Endothelial cell (in vitro differentiated cells): ENCODE data around the gene RNF41. TPM values are rescaled to one million over a fixed set of nuclear protein-coding genes. Genes with fewer than 3 reads are reported as not detected.

Source experiments
- DNase-seq: peaks from one replicate; pipeline ENCODE4 v3.0.0; 2021; ENCODE audit warnings: low spot score
- H3K27ac Mint-ChIP-seq: one replicate; pipeline ENCODE4 v1.8.0; 2021; ENCODE audit warnings: mixed read lengths, inconsistent platforms; ENCODE audit not compliant: unreplicated experiment
- H3K27me3 Mint-ChIP-seq: one replicate; pipeline ENCODE4 v1.8.0; 2021; ENCODE audit warnings: mild to moderate bottlenecking, moderate library complexity, mixed read lengths, inconsistent platforms; ENCODE audit not compliant: unreplicated experiment
- H3K36me3 Mint-ChIP-seq: one replicate; pipeline ENCODE4 v1.8.0; 2021; ENCODE audit warnings: mild to moderate bottlenecking, low read depth, mixed read lengths, inconsistent platforms; ENCODE audit not compliant: unreplicated experiment
- H3K4me1 Mint-ChIP-seq: one replicate; pipeline ENCODE4 v1.8.0; 2021; ENCODE audit warnings: mild to moderate bottlenecking, mixed read lengths, inconsistent platforms; ENCODE audit not compliant: unreplicated experiment
- H3K4me3 Mint-ChIP-seq: one replicate; pipeline ENCODE4 v1.8.0; 2021; ENCODE audit warnings: mild to moderate bottlenecking, mixed read lengths, inconsistent platforms; ENCODE audit not compliant: unreplicated experiment
- H3K9me3 Mint-ChIP-seq: one replicate; pipeline ENCODE4 v1.8.0; 2021; ENCODE audit warnings: mixed read lengths, inconsistent platforms; ENCODE audit not compliant: unreplicated experiment
- total RNA-seq: library from RNA; stranded (reverse); fragmentation: NEBNext Ultra II Directional; extraction: Animal tissue kit (Norgen Biotek cat#: 25700); gene quantifications from one replicate; pipeline ENCODE4 v1.2.1, GENCODE V29; 2021; ENCODE audit not compliant: unreplicated experiment
- TF ChIP-seq, protein P1 (sequence below): fragments of 200-600 bp; sonication (generic); IDR thresholded peaks from one replicate; pipeline ENCODE4 v1.5.0; 2021; ENCODE audit warnings: antibody characterized with exemption; ENCODE audit not compliant: unreplicated experiment

RNF41 gene
- total RNA-seq, 1 donor from 2014 or later = 55.5 TPM

DNA sequence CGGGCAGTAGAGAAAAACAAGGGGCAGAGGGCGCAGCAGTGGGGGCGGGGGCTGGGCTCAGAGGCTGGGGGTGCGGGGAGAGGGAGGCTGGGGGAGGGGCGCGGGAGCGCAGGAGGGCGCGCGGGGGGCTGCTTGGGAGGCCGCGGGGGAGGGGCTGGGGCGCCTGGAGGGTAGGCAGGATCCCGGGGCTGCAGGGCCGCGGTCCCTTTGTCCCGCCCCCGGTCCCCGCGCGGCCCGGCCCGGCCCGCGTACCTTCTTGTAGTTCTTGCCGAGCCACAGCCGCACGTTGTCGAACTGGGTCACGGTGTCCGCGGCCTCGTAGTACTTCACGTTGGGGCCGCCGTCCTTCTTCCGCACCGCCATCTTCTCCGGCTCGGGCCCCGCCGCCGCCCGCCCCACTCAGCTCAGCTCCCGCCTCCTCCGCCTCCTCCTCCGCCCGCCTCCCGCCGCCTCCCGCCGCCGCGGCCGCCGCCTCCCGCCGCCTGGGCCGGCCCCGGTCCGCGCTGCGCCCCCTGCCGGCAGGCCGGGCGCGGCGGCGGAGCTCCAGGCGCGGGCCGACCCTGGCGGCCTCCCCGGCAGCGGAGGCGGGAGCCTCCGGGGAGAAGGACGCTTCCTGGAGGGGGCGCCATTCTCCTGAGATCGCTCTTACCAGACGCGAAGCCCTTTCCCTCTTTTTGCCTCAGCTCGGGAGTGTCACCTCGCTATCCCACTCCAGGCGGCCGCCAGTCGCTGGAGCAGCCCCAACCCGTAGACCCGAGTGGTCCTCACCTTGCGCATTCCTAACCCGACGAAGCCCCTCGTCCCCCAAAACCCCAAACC is 32.4 kb downstream of the RNF41 start, which contains the start of gene SMARCC2:
Gene SMARCC2 (minus strand): TSS at position 385 of the 819 bp plus-strand sequence. CDS start 22 bp downstream, at position 363.
- peaks cover 37% of the 10 kb centered on the region for H3K4me1 Mint-ChIP-seq
- peak within 1 kb of the TSS; percentile 95 for H3K27ac Mint-ChIP-seq
- peaks cover 28% of the 10 kb centered on the region for H3K27me3 Mint-ChIP-seq
- H3K36me3 Mint-ChIP-seq = peaks cover 32% of the 10 kb centered on the region
- peak within 1 kb of the TSS; percentile 97 for H3K4me3 Mint-ChIP-seq
- DNase-seq = peak; percentile 95
- H3K9me3 Mint-ChIP-seq = no peaks in the 10 kb centered on the region
- TF ChIP-seq, protein P1, sequence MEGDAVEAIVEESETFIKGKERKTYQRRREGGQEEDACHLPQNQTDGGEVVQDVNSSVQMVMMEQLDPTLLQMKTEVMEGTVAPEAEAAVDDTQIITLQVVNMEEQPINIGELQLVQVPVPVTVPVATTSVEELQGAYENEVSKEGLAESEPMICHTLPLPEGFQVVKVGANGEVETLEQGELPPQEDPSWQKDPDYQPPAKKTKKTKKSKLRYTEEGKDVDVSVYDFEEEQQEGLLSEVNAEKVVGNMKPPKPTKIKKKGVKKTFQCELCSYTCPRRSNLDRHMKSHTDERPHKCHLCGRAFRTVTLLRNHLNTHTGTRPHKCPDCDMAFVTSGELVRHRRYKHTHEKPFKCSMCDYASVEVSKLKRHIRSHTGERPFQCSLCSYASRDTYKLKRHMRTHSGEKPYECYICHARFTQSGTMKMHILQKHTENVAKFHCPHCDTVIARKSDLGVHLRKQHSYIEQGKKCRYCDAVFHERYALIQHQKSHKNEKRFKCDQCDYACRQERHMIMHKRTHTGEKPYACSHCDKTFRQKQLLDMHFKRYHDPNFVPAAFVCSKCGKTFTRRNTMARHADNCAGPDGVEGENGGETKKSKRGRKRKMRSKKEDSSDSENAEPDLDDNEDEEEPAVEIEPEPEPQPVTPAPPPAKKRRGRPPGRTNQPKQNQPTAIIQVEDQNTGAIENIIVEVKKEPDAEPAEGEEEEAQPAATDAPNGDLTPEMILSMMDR = peak; percentile 86

DNA sequence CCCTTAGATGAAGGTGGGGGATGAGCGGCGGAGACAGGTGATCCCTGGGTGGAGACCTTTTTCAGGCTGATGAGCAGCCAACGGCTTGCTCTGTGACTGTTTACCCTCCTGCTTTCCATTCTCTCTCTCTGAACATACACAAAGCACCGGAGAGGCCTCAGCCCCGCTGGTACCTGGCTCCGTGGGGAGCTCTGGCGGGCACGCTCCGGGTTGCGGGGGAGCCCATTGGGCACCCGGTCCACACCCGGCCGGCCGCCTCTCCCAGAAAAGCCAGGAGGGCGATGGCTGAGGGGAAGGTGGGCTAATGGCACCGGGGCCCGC is 33.0 kb downstream of the RNF41 start:
- peak overlapping the region; percentile 81 for H3K27ac Mint-ChIP-seq
- no peaks in the 10 kb centered on the region for H3K9me3 Mint-ChIP-seq
- TF ChIP-seq, protein P1 = no peak
- DNase-seq = peak; percentile 46
- H3K27me3 Mint-ChIP-seq = peaks cover 28% of the 10 kb centered on the region
- H3K36me3 Mint-ChIP-seq = peaks cover 32% of the 10 kb centered on the region
- H3K4me1 Mint-ChIP-seq = peaks cover 37% of the 10 kb centered on the region
- peak overlapping the region; percentile 96 for H3K4me3 Mint-ChIP-seq

DNA sequence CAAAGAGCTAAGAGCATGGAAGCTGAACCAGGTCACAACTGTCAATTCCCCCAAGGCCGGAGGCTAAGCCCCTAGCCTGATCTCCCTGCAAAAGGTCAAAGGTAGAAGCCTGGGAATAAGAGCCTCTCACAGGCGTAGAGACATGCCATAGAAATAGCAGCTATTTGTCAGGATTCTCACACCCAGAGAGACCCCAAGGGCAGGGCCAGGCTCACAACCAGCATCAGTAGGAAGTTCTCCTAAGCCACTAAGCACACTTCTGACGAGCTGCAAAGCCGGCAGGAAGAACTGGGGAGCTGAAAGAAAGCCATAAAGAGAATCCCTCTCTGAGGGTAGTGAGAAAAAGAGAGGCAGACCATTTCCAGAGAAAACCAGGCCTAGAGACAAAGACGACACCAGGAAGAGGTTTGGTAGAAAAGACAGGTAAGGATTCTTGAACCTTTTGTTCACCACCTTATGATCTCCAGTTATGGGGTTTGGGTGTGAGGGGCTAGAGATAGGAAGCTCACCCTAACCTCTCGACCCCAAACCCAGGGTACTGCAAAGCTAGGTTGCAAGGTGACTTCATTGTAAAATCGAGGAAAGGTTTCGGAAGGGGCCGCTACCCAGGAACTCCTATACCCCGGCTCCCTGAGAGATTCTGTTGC is 33.5 kb downstream of the RNF41 start:
- peaks cover 28% of the 10 kb centered on the region for H3K27me3 Mint-ChIP-seq
- H3K9me3 Mint-ChIP-seq = no peaks in the 10 kb centered on the region
- H3K36me3 Mint-ChIP-seq = peaks cover 32% of the 10 kb centered on the region
- peak overlapping the region; percentile 96 for H3K4me3 Mint-ChIP-seq
- DNase-seq = no peak
- H3K4me1 Mint-ChIP-seq = peaks cover 33% of the 10 kb centered on the region
- TF ChIP-seq, protein P1 = no peak
- H3K27ac Mint-ChIP-seq = peak overlapping the region; percentile 81

DNA sequence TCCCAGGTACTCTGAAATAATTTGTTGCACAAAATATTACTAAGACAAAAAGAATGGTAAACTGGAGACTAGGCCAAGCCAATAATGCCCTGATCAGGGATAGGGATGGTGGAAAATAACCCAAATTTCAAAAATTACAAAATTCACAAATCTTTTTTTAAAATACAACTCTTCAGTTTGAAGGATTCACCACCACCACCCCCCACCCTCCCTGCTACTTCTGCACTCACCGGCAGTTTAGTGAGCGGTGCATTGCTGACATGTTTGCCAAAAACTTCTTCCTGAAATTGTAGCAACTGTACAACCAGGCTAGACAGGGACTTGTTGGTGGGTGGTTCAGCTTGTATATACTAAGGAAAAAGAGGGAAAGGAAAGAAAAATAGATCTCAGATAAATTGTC is 34.8 kb downstream of the RNF41 start:
- TF ChIP-seq, protein P1 = no peak
- DNase-seq = no peak
- H3K4me3 Mint-ChIP-seq = no peak overlapping the region
- peaks cover 25% of the 10 kb centered on the region for H3K27me3 Mint-ChIP-seq
- H3K4me1 Mint-ChIP-seq = peaks cover 31% of the 10 kb centered on the region
- no peak overlapping the region for H3K27ac Mint-ChIP-seq
- H3K9me3 Mint-ChIP-seq = no peaks in the 10 kb centered on the region
- H3K36me3 Mint-ChIP-seq = peaks cover 29% of the 10 kb centered on the region

DNA sequence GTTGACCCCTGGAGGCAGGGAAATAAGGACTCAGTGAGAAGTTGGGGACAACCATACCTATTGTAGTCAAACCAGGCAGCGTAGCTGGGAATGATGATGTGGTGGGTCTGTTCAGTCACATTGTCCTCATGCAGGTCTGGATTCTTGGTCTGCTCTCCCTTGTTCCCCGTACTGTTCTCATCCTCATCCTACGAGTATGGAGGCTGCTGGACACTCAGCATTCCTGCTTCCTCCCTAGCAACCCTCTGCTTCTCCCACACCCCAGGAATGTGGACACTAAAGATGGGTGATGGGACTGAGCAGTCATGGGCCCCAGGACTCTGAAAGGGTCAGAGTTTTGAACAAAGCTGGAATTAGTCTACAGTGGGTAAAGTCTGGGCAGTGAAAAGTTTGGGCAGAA is 43.4 kb downstream of the RNF41 start:
- Mint-ChIP-seq H3K4me1 (no peaks in the 10 kb centered on the region), H3K36me3 (peaks cover 58% of the 10 kb centered on the region), H3K27ac (no peak overlapping the region), H3K4me3 (no peak overlapping the region), H3K27me3 (peaks cover 7% of the 10 kb centered on the region), H3K9me3 (no peaks in the 10 kb centered on the region)
- no peak for DNase-seq
- TF ChIP-seq, protein P1 = no peak
